ENCODE results near the gene SERPING1.

GRCh38 chr11:57637626-57638004 lies 40.1 kb downstream of the SERPING1 start:
- TF ChIP-seq POLR2A (IDR thresholded peaks at IDR 0.05) (no peak), CTCF (IDR thresholded peaks at IDR 0.05) (no peak)
